Limb (tissue), 2 donors: ENCODE measurements around the gene RNF208.
"Not testable (repeated sequence)": the region's sequence is repeated elsewhere in the genome, so short reads cannot be mapped to it uniquely, and the experiment has no call there.

Experiments used
- DNase-seq, 2 donors: peaks; one replicate each; pipeline ENCODE4 v3.0.0-alpha.2; 2016; ENCODE audit errors: extremely low spot score in 2 of 2

The RNF208 gene

DNA sequence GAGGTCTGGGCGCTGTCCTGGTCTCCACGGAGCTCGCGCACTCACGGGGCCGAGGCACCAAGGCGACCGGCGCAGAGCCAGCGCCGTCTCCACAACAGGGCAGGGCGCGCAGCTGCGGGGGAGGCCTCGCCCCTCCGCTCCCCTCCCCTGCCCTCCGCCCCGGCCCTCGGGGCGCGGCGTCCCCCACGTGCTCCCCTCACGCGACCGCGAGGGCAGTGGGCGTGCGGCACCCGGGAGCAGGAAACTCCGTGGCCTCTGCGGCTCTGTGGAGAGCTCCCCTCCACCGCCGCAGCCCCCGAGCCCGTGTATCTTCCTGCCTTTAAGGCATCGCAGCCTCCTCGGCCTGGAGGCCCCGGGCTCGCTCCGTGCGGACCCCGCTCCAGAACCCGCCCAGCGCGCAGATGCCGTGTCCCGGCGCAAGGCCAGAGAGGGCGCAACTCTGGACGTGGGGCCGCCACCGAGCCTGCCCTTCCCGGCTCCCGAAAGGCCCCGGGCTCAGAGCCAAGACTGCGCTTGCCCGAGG is 18.3 kb upstream of the RNF208 start:
- peak; percentile 56 to 85 for DNase-seq

DNA sequence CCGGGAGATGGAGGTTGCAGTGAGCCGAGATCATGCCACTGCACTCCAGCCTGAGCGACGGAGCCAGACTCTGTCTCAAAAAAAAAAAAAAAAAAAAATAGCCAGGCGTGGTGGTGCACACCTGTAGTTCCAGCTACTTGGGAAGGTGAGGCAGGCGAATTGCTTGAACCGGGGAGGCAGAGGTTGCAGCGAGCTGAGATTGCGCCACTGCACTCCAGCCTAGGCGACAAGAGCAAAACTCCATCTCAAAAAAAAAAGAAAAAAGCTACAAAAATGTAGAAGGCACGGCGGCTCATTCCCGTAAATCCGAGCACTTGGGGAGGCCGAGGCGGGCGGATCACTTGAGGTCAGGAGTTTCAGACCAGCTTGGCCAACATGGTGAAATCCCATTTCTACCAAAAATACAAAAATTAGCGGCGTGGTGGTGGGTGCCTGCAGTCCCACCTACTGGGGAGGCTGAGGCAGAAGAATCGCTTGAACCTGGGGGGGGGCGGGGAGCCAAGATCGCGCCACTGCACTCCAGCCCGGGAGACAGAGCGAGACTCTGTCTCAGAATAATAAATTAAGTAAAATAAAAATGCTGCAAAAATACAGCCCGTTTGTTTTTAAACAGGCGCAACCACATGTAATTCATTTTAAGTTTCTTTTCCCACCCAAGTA is 17.6 kb upstream of the RNF208 start:
- not testable (repeated sequence) for DNase-seq

DNA sequence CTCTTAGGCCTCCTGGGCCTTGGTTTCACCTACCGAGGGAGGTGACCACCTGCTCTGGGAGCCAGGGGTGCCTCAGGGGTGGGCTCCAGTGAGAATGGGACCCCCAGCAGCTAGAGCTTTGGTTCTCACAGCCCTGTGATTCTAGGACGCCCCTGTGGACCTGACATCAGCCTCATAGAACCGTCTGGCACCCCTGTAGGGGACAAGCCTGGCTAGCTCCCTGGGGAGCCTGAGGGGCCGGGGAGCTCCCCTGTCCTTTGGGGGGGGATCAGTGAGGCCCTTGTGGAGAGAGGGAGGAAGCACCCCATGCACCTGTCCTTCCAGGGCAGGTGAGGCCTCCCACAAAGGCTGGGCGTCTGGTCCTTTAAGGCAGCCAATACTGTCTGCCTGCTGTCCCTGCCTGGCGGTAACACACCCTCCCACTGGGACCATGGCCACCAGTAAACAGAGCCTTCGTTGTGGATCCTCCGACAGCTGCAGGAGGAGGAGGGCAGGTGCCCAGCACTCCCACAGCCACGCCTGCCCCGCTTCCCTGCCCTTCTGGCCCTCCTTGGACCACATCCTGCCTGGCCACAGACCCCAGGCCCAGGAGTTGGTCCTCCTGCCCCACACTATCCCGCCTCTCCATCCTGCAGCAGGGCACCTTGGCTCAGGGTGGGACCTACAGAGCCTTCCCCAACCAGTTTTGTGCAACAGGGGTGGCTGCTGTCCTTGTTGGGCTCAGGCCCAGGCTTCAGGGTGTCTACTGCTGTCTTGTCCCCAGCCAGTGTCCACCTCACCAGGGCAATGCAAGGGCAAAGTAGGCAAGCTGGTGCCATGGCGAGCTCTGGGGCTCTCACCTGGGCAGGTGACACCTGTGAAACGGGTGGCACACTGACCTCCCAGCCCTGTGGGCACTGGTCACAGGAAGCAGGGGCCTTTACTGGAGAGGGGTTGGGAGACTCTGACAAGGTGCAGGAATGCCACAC is 16.0 kb upstream of the RNF208 start:
- DNase-seq: no peak

GRCh38 chr9:137236936-137237421 is 14.9 kb upstream of the RNF208 start:
- DNase-seq: no peak

GRCh38 chr9:137236238-137236935 is 14.3 kb upstream of the RNF208 start:
- DNase-seq: peak; percentile 83 to 91

- DNase-seq: no peak
These were observed 13.6 kb upstream of the RNF208 start for GRCh38 chr9:137235424-137236237.

DNA sequence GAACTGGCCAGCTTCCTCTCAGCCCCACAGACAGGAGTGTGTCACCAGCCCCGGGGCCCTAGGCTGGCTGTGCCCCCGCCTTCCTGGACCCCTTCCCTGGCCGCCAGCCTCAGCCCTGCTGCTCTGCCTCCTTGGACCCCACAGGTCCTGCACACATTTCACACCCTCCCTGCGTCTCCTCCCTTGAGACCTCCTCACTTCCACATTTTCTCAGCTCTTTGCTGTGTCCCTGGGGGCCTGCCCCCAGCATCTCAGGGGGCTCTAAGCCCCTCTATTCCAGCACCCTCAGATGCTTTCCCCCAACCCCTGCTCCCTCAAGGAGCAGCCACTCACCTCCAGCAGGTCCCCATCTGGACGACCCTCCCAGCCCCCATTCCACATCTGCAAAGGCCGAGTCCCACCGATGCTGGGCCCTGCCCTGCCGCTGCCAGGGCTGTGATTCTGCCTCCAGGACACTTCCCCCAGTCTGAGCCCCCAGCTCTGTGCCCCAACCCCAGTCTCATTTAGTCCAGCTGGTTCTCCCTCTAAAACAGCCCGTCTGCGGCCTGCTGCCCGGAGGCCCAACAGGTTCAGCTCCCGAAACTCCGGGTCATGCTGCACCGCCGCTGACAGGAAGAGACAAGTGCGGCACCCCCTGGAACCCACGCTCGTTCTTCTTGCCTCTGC is 12.9 kb upstream of the RNF208 start:
- DNase-seq: no peak

DNA sequence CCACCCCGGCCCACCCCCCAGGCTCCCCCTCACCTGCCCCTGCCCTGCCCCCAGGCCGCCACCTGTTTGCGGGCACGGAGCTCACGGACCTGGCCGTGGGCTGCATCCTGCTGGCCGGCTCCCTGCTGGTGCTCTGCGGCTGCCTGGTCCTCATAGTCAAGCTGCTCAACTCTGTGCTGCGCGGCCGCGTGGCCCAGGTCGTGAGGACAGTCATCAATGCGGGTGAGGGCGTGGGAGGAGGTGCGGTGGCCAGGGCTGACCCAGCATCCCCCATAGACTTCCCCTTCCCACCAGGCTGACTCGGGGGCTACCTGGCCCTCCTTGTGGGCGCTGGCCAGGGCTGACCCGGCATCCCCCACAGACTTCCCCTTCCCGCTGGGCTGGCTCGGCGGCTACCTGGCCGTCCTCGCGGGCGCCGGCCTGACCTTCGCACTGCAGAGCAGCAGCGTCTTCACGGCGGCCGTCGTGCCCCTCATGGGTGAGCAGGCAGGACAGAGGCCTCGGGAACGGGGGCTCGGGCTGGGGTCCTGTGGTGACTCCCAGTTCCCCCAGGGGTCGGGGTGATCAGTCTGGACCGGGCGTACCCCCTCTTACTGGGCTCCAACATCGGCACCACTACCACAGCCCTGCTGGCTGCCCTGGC is 12.1 kb upstream of the RNF208 start:
- DNase-seq: no peak

GRCh38 chr9:137233143-137233980 is 11.3 kb upstream of the RNF208 start:
- no peak for DNase-seq

- DNase-seq: no peak
These were observed 10.5 kb upstream of the RNF208 start for GRCh38 chr9:137232510-137232909.

DNA sequence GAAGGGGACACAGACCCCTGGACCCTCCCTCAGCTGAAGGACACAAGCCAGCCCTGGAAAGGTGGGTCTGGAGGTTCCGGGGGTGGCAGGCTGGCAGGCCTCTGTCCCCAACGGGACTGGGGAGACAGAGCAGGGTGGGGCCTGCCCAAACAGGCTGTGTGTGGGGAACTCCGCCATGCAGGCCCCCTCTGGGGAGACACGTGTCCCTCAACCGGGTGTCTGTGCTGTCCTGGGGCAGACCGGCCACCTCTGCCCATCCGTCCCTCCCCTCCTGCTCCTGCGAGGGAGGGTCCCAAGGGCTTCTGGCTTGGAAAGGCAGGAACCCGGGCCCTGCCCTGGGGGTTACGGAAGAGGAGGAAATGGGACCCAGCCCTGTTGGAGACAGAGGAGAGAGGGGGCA is 10.1 kb upstream of the RNF208 start:
- DNase-seq: no peak

GRCh38 chr9:137231372-137232039 is 9.5 kb upstream of the RNF208 start:
- no peak for DNase-seq

DNA sequence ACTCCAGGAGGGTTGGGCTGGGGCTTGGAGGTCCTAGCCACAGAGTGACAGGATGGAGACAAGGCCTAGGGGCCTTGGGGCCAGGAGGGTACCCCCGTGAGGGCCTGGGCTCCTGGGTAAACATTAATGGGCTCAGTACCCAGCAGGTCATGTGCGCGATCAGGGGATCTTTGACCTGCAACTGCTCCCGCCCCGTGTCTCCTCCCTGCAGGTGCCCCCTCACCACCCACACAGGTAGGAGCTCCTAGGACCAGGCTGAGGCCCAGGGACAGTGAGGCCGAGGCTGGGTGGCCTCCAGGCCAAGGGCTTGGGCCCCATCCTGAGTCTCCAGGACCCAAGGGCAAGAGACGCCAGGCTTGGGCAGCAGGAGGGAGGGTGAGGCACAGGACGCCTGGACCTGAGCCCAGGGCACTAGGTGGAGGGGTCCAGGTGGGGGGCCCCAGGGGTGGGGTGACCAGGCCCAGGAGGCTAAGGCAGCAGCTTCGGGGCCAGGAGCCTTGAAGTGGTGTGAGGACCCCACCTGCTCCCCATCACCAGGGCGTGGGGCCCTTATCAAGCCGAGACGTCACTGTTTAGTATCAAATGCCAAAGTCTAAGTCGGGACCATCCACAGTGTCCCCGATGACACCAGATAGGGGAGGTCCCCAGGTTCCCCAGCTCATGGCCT is 8.8 kb upstream of the RNF208 start, which contains the start of gene SLC34A3:
Gene SLC34A3 (plus strand): TSS at position 197 of the 667 bp plus-strand sequence. CDS start 802 bp downstream, outside the sequence.
- DNase-seq: no peak

DNA sequence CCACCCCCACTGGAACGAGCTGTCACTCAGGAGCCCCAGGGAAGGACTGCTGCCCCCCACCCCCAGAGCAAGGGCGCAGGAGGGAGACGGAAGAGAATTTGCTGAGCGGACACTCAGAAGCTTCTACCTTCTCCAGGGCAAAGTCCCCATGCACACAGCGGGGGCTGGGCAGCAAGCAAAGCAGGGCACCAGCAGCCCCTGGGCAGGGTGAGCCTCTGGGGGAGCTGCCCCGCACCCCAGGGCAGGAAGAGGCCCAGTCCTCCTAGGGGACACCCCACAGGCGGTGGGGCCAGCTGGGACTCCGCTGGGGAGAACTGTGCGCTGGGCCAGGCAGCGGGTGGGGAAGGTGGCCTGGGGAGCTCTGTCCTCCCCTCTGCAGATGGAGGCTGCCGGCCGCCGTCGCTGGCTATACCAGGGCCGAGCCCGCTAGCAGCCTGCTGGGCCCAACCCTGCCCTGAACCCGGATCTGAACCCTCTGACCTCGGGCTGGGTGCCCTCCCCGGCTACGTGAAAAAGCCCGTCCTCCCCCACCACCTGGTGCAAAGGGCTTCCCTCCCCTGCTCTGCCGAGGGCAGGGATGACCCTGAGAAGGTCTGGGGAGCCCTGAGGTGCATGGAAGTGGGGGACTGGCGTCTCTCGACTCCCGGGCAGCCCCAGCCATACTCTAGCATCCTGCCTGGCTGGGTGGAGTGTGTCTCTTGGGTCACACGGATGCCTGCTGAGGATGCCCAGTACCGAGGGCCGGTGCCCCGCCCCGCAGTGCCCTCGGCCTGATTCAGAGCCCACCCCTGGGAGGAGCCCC is 8.1 kb upstream of the RNF208 start:
- no peak for DNase-seq

GRCh38 chr9:137228968-137229896 is 7.2 kb upstream of the RNF208 start:
- DNase-seq: no peak
